HTR-8/SVneo (cell line): ENCODE data around the gene PTPRR.
A peak's percentile ranks its signal among the peaks of the same experiment; 100 is the strongest.

Experiments used
- DNase-seq: peaks from one replicate; pipeline ENCODE4 v3.0.0; 2011; ENCODE audit warnings: low spot score, mixed read lengths; ENCODE audit not compliant: insufficient read length
- FAIRE-seq: peaks from 2 replicates; lab custom pipeline; 2011; peaks lifted over from hg19 to GRCh38; lab: Jason Lieb, UNC

The PTPRR gene

DNA sequence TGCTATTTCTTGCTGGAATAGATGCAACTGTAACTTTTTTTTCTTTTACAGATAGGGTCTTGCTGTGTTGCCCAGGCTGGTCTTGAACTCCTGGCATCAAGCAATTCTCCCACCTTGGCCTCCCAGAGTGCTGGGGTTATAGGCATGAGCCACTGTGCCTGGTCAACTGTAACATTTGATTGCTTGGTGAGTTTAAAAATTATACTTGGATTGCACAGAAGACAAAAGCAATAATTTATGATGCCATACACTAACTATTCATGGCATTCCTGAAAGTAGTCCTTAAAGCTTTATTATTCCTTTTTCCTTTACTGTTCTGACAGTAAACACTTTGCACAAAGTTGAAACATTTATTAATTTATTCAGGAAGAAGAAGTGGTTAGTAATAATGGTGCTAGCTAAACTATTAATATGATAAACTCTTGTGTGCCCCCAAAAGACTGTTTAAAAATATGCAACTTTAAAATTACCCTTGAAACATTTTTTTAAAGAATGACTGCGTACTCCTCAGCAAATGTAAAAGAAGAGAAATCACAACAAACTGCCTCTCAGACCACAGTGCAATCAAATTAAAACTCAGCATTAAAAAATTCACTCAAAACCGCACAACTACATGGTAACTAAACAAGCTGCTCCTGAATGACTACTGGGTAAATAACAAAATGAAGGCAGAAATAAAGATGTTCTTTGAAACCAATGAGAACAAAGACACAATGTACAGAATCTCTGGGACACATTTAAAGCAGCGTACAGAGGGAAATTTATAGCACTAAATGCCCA lies 291.6 kb downstream of the PTPRR start:
- FAIRE-seq (no peak), DNase-seq (no peak)

DNA sequence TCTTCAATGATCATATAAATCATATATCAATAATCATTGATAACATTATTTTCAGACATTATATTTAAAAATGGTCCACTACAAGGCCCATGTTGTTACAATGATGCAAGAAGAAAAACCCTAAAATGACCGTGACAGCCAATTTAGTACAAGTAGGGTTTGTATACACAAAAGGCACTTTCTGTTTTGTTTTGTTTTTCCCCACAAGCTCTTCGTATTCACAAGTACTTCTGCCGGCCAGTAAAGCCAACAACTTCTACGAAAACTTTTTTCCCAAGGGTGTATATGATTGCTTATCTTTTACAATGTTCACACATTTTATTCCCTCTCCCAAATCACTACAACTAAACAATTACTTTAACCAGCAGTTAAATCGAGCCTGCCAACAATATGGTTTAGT lies 292.9 kb downstream of the PTPRR start:
- DNase-seq: no peak
- no peak for FAIRE-seq

GRCh38 chr12:70626180-70626579 lies 294.4 kb downstream of the PTPRR start:
- DNase-seq (no peak), FAIRE-seq (no peak)

- DNase-seq: no peak
- FAIRE-seq: no peak
Measured at GRCh38 chr12:70619471-70620152, 300.9 kb downstream of the PTPRR start.

DNA sequence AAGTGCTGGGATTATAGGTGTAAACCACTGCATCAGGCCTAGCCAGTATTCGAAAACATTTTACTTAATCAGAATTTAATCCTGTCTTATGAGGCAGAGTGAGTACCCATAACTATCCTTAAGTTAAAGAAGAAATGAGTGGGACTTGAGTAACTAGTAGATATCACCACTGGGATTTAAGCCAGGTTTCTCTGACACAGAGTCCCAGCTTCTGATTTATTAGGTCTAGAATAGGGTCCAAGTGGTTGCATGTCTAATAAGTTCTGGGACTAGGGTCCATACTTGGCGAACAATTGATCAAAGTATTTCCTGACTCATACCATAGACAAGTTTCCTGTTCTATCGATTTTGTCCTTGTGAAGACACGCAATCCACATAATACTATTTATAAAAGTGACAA lies 302.2 kb downstream of the PTPRR start:
- DNase-seq (no peak), FAIRE-seq (no peak)

DNA sequence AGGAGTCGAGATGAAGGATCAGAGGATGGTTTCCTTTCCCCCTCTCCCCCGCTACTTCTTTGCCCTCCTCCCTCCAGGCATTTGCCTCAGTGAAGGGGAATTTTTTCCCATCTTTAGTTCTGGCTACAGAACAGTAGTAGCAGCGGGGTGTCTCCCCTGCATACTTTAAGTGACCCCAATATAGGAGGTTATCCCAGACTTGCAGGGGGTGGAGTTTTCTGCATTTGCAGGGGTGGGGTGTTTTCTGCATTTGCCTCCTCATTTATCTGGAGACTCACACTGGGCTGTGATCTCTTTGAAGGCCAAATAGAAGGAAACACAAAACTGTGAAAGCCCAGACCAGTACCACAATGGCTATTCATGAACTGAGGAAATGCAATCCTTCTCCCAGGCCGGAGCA lies 303.1 kb downstream of the PTPRR start:
- no peak for FAIRE-seq
- no peak for DNase-seq

DNA sequence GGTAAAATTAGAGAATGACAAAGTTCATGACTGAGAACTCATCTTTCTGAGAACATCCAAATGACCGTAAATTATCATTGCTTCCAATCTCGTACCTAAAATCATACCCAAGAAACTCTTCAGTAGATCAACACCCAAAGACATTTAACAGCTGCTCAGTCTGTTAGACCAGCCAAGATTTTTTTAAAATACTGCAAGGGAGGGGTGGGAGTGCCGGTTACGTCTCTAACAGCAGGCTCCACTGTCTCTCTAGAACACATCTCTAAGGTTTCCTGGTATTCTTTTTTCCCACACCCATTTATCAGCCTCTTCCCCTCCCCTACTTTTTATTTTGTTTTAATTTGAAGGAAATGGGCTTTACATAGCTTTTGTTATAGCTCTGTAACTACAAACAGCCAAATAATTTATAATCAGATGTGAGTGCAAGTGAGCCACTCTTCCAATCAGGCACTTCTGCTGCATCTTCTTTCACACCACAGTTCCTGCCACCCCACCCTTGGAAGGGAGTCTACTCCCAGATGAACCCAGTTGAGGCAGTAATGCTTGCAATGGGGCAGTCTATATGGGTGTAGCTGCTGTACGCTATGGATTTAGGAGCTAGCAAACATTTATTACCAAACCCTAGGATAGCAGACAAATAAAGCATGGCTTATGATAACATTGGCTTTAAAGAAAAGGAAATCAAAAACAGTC lies 305.2 kb downstream of the PTPRR start:
- FAIRE-seq: no peak

GRCh38 chr12:70609739-70610491 lies 310.6 kb downstream of the PTPRR start:
- peak; percentile 46 for FAIRE-seq

More for the DNA sequence above, 305.2 kb downstream of the PTPRR start:
- no peak for DNase-seq

GRCh38 chr12:70609203-70609602 lies 311.3 kb downstream of the PTPRR start:
- FAIRE-seq (peak; percentile 23), DNase-seq (no peak)

More at GRCh38 chr12:70609739-70610491, 310.6 kb downstream of the PTPRR start:
- peak; percentile 21 for DNase-seq

DNA sequence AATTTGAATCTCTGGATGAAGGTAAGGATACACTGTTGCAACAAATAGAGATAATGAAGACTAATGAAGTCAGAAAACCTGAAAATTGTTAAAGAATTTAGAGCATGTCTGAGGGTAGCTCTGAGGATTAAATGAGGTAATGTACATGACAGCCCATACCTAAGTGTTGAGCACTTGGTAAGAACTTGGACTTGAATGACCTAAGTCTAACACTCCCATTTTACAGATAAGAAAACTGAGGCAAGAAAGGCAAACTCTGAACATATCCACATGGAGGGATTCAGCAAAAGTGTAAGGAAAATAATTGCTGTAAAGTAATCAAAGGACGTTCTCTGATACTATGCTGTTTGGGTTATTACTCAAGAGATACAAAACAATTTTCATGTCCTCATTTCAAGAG lies 312.4 kb downstream of the PTPRR start:
- FAIRE-seq: no peak
- DNase-seq: no peak

- DNase-seq (no peak), FAIRE-seq (no peak)
Measured at GRCh38 chr12:70607107-70607506, 313.4 kb downstream of the PTPRR start.

DNA sequence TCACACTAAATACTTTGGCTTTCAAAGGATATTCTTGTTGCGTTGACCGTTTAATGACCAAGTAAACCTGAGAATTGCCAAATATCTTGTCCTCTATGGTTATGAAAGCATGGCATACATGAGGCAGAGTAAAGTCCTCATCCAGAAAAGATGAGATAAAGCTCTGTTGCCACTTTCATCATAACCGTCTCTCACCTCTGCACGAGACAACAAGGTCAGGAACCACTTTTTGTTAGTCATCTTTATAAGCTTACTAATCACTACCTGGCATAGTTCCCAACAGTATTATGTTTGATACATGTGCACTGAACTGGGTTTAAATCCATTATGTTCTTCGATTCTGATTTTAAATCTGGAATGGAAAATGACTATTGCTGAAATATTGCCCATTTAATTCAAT lies 314.6 kb downstream of the PTPRR start:
- FAIRE-seq (no peak), DNase-seq (no peak)

GRCh38 chr12:70604662-70605061 lies 315.9 kb downstream of the PTPRR start:
- FAIRE-seq (no peak), DNase-seq (no peak)

DNA sequence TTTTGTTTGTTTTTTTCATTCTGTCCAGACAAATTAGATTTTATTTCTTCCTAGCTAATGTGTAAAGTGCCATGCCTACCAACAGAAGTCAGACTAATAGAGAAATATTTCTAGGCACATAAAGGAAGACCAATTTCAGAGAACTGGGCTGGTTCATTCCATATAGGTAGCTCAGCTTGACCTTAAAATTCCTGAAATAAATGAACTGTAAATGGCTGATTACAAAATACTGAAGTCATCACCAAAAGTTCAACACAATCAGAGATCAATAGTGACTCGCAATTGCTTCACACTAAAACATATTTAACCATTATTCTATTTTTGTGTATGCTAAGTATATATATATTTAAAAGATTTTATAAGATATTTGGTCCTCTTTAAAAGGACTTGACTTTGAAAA lies 317.5 kb downstream of the PTPRR start:
- DNase-seq (no peak), FAIRE-seq (no peak)

GRCh38 chr12:70598467-70599193 lies 321.9 kb downstream of the PTPRR start:
- no peak for FAIRE-seq
- DNase-seq: no peak

GRCh38 chr12:70592664-70593063 lies 327.9 kb downstream of the PTPRR start:
- FAIRE-seq: no peak
- DNase-seq: no peak

GRCh38 chr12:70590549-70591226 lies 329.9 kb downstream of the PTPRR start:
- no peak for DNase-seq
- FAIRE-seq: no peak

GRCh38 chr12:70590051-70590450 lies 330.5 kb downstream of the PTPRR start:
- peak; percentile 55 for DNase-seq
- peak; percentile 73 for FAIRE-seq
